Psoas muscle (tissue), 8 donors: Measurements from ENCODE around the gene CSTPP1. TPM values are rescaled to one million over a fixed set of nuclear protein-coding genes. Genes with fewer than 3 reads are reported as not detected.

ENCODE experiments used
- ATAC-seq, 4 donors: fragments of 200-7000 bp; cut with Tn5 transposase; one replicate each; pipeline ENCODE4 v1.9.1; 2020; ENCODE audit warnings: moderate library complexity in 3 of 4, mild to moderate bottlenecking in 2 of 4
- DNase-seq, 2 donors: peaks; one replicate each; pipeline ENCODE4 v3.0.0-alpha.2; 2020
- H3K27ac ChIP-seq: fragments of 200-600 bp; one replicate; pipeline ENCODE4 v1.8.0; 2022
- H3K27me3 ChIP-seq, 3 donors: fragments of 200-600 bp in 1 of 3; one replicate each; pipeline versions ENCODE4 v1.6.1 to v1.8.0; 2013 to 2022; ENCODE audit warnings: low read length in 2 of 3, mild to moderate bottlenecking in 2 of 3, moderate library complexity in 1 of 3; ENCODE audit not compliant: insufficient read depth in 3 of 3
- H3K36me3 ChIP-seq, 2 donors: fragments of 200-600 bp in 1 of 2; one replicate each; pipeline versions ENCODE4 v1.6.1 to v1.8.0; 2013 to 2022; ENCODE audit warnings: low read depth in 1 of 2, mild to moderate bottlenecking in 1 of 2, moderate library complexity in 1 of 2; ENCODE audit not compliant: insufficient read depth in 1 of 2
- H3K4me1 ChIP-seq: fragments of 200-600 bp; one replicate; pipeline ENCODE4 v1.8.0; 2022
- H3K4me3 ChIP-seq: fragments of 200-600 bp; one replicate; pipeline ENCODE4 v1.8.0; 2022; ENCODE audit warnings: mild to moderate bottlenecking
- H3K9me3 ChIP-seq: fragments of 200-600 bp; one replicate; pipeline ENCODE4 v1.8.0; 2022
- CTCF ChIP-seq: fragments of 200-600 bp; IDR thresholded peaks from one replicate; pipeline ENCODE4 v1.8.0; 2022; ENCODE audit warnings: antibody characterized with exemption
- WGBS, 3 donors: extraction: QIAGEN DNeasy Blood & Tissue Kit; methylation state at CpG; one replicate each; pipeline versions ENCODE4 v1.1.6 to v1.1.7; 2013; 5-methylcytosine and 5-hydroxymethylcytosine counted together
- intact Hi-C, 2 donors: fragments of 100-400 bp; cut with DNase I; formaldehyde crosslinking; loops; one replicate each; pipeline versions ENCODE4 v1.11.0 to v1.14.2; 2022
- polyA plus RNA-seq, 3 donors: library from polyadenylated mRNA; stranded (reverse); fragments of 200-250 nt; gene quantifications; one replicate each; pipeline ENCODE4 v1.2.3, GENCODE V29; 2013
- total RNA-seq, 4 donors: library from RNA; stranded (reverse); fragmentation: NEBNext Ultra II Directional in 2 of 4; extraction: Animal tissue kit (Norgen Biotek cat#: 25700) in 2 of 4; gene quantifications; one replicate each; pipeline versions ENCODE4 v1.2.1 to v1.2.4, GENCODE V29; 2021 to 2023
- donor health status: healthy with polysubstance abuse.
- donor health status: DM: no; HTN: no; CAD: no; lungs with moderate emphysema.
- donor health status: Bipolar disorder and iron deficiency.
- donor health status: healthy.
- donor health status: DM: yes; HTN: yes; CAD: no.
- donor health status: DM: no; HTN: no; CAD: no.
- donor health status: DM: no; HTN: no; CAD: no.
- donor health status: DM: yes; HTN: yes; CAD: no.

CSTPP1 gene
- total and polyA plus RNA-seq, 7 donors, result 5.1 to 10.0 (median 6.9) TPM

GRCh38 chr11:47052576-47052975, 116.0 kb downstream of the CSTPP1 start:
- Histone ChIP-seq H3K27ac (no peak overlapping the region), H3K27me3 (no peaks in the 10 kb centered on the region), H3K4me3 (no peak overlapping the region), H3K9me3 (no peaks in the 10 kb centered on the region), H3K36me3 (no peaks in the 10 kb centered on the region), H3K4me1 (no peaks in the 10 kb centered on the region)
- DNase-seq (no peak), ATAC-seq (no peak)
- intact Hi-C loops, result no loop called here
- no peak for TF ChIP-seq CTCF

GRCh38 chr11:47055534-47055933, 119.0 kb downstream of the CSTPP1 start:
- TF ChIP-seq CTCF, result no peak
- H3K36me3 ChIP-seq, result no peaks in the 10 kb centered on the region
- ATAC-seq, result no peak
- H3K4me3 ChIP-seq, result no peak overlapping the region
- no peak overlapping the region for H3K27ac ChIP-seq
- H3K4me1 ChIP-seq, result no peaks in the 10 kb centered on the region
- no peaks in the 10 kb centered on the region for H3K9me3 ChIP-seq
- intact Hi-C loops, result no loop called here
- DNase-seq, result no peak
- WGBS, 3 donors, result 73 to 82% (median 80%) methylated on average over 1 of the region's 1 CpG
- no peaks in the 10 kb centered on the region for H3K27me3 ChIP-seq

- WGBS, 3 donors, result 55 to 69% (median 57%) methylated on average over 3 of the region's 3 CpGs
- ATAC-seq, result no peak
- intact Hi-C loops, result no loop called here
These were observed 119.8 kb downstream of the CSTPP1 start for GRCh38 chr11:47056261-47056915.

GRCh38 chr11:47057365-47057764, 120.8 kb downstream of the CSTPP1 start:
- Histone ChIP-seq H3K9me3 (no peaks in the 10 kb centered on the region), H3K27me3 (no peaks in the 10 kb centered on the region), H3K27ac (no peak overlapping the region), H3K4me3 (no peak overlapping the region), H3K36me3 (no peaks in the 10 kb centered on the region), H3K4me1 (no peaks in the 10 kb centered on the region)
- intact Hi-C loops, result no loop called here
- TF ChIP-seq CTCF, result no peak
- DNase-seq (no peak), ATAC-seq (no peak)

More at GRCh38 chr11:47056261-47056915, 119.8 kb downstream of the CSTPP1 start:
- TF ChIP-seq CTCF, result no peak
- H3K36me3 ChIP-seq, result no peaks in the 10 kb centered on the region
- H3K4me1 ChIP-seq, result no peaks in the 10 kb centered on the region
- DNase-seq, result no peak
- H3K27ac ChIP-seq, result no peak overlapping the region
- H3K4me3 ChIP-seq, result no peak overlapping the region
- H3K27me3 ChIP-seq, result no peaks in the 10 kb centered on the region
- no peaks in the 10 kb centered on the region for H3K9me3 ChIP-seq

- Histone ChIP-seq H3K27ac (no peak overlapping the region), H3K36me3 (no peaks in the 10 kb centered on the region), H3K4me3 (no peak overlapping the region), H3K4me1 (no peaks in the 10 kb centered on the region), H3K9me3 (no peaks in the 10 kb centered on the region), H3K27me3 (no peaks in the 10 kb centered on the region)
- intact Hi-C loops, result no loop called here
- 74 to 82% (median 74%) methylated on average over 2 of the region's 2 CpGs for WGBS, 3 donors
- no peak for DNase-seq
- TF ChIP-seq CTCF, result no peak
- no peak for ATAC-seq
These were observed 124.2 kb downstream of the CSTPP1 start for GRCh38 chr11:47060807-47061206.
